Kidney epithelial cell (primary cell): ENCODE measurements around the gene ECHDC3. TPM values are rescaled to one million over a fixed set of nuclear protein-coding genes. Genes with fewer than 3 reads are reported as not detected.

Source experiments
- DNase-seq: peaks from one replicate; pipeline ENCODE4 v3.0.0-alpha.2; 2010; ENCODE audit warnings: low read depth
- H3K27me3 ChIP-seq: 2 replicates; pipeline ENCODE4 v1.6.0; 2011; ENCODE audit warnings: low read length; ENCODE audit not compliant: control insufficient read depth, insufficient read depth
- H3K36me3 ChIP-seq: 2 replicates; pipeline ENCODE4 v1.5.1; 2011; ENCODE audit warnings: low read length; ENCODE audit not compliant: control insufficient read depth, insufficient read depth
- H3K4me3 ChIP-seq: 2 replicates; pipeline ENCODE4 v1.5.1; 2011; ENCODE audit warnings: low read depth, mild to moderate bottlenecking, control low read depth, low read length
- total RNA-seq: library from RNA; depleted of rRNA; stranded (reverse); fragments of >200 nt; gene quantifications from 2 replicates; pipeline ENCODE4 v1.2.3, GENCODE V29; 2015
- TF ChIP-seq, protein P1 (sequence below): IDR thresholded peaks from 2 replicates; pipeline ENCODE4 v1.5.1; 2011; ENCODE audit warnings: mild to moderate bottlenecking, moderate library complexity, low read length, control low read depth, inconsistent platforms; ENCODE audit not compliant: insufficient read depth, poor library complexity, severe bottlenecking

ECHDC3 gene
- total RNA-seq, 1 donor from 2014 or later = 35.1 TPM

DNA sequence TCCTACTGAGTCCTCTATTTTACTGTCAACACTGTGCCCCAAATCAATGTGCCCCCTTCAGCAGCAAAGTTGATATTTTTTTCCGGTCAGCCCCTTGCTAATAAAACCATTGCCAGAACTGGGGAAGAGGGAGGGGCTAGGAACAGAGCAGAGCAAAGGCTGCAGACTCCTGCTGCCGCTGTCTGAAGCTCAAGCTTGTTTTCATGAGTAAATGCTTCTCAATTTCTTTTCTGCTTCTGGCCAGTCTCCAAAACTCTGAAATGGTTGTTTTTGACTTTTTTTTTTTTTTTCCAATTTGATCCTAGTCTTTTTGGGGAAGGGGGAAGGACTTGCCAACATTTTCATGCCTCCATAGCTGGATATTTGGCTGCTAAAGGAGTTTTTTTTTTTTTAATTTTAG, 54.3 kb downstream of the ECHDC3 start:
- H3K4me3 ChIP-seq = no peak overlapping the region
- no peaks in the 10 kb centered on the region for H3K27me3 ChIP-seq
- TF ChIP-seq, protein P1, sequence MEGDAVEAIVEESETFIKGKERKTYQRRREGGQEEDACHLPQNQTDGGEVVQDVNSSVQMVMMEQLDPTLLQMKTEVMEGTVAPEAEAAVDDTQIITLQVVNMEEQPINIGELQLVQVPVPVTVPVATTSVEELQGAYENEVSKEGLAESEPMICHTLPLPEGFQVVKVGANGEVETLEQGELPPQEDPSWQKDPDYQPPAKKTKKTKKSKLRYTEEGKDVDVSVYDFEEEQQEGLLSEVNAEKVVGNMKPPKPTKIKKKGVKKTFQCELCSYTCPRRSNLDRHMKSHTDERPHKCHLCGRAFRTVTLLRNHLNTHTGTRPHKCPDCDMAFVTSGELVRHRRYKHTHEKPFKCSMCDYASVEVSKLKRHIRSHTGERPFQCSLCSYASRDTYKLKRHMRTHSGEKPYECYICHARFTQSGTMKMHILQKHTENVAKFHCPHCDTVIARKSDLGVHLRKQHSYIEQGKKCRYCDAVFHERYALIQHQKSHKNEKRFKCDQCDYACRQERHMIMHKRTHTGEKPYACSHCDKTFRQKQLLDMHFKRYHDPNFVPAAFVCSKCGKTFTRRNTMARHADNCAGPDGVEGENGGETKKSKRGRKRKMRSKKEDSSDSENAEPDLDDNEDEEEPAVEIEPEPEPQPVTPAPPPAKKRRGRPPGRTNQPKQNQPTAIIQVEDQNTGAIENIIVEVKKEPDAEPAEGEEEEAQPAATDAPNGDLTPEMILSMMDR = no peak
- DNase-seq = no peak
- H3K36me3 ChIP-seq = no peaks in the 10 kb centered on the region

- Histone ChIP-seq H3K4me3 (no peak overlapping the region), H3K36me3 (no peaks in the 10 kb centered on the region), H3K27me3 (no peaks in the 10 kb centered on the region)
- TF ChIP-seq, protein P1 = no peak
- no peak for DNase-seq
Observed at GRCh38 chr10:11797281-11797680, 55.1 kb downstream of the ECHDC3 start.

GRCh38 chr10:11797847-11798633, 55.9 kb downstream of the ECHDC3 start:
- H3K36me3 ChIP-seq = no peaks in the 10 kb centered on the region
- H3K4me3 ChIP-seq = no peak overlapping the region
- H3K27me3 ChIP-seq = no peaks in the 10 kb centered on the region
- DNase-seq = no peak
- TF ChIP-seq, protein P1 = no peak

DNA sequence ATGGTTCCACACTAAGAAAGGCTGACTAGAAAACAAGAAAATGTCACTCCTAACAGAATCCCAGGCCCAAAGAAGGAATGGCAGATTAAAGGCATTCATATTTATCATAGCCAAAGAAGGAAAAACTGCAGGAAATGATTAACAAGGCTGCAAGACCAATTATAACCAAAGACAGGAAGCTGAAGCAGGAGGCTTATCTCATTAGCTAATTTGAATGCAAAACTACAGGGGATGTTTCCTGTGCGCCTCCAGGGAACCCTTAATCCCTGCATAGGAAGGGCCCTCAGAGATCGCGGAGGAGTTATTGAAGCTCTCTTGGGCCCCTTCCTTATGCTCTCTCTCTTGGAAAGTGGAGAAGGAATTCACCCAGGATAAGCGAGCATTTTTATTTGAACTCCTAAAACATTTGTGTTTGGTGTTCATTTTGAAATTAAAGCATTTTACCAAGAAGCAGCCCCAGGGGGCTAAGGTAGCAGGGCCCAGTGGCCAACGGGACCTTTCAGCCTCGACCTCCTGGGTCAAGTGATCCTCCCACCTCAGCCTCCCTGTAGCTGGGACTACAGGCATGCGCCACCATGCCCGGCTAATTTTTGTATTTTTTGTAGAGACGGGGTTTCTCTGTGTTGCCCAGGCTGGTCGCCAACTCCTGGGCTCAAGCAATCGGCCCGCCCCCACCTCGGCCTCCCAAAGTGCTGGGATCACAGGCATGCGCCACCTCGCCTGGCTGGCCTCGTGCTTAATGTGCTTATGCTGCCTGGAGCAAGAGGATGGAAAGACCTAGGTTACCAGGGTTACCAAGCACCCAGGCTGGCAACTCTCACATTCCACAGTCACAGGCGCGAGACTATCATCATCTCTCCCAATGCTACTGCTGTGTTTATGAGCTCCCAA, 56.9 kb downstream of the ECHDC3 start:
- Histone ChIP-seq H3K27me3 (no peaks in the 10 kb centered on the region), H3K4me3 (no peak overlapping the region), H3K36me3 (no peaks in the 10 kb centered on the region)
- peak; percentile 50 for DNase-seq
- TF ChIP-seq, protein P1 = no peak

- no peak overlapping the region for H3K4me3 ChIP-seq
- no peak for DNase-seq
- no peaks in the 10 kb centered on the region for H3K27me3 ChIP-seq
- H3K36me3 ChIP-seq = no peaks in the 10 kb centered on the region
- TF ChIP-seq, protein P1 = no peak
Observed at GRCh38 chr10:11799736-11800080, 57.5 kb downstream of the ECHDC3 start.
